HG03457 (cell line): Measurements from ENCODE around the gene PDGFRA.
"Not testable (repeated sequence)": the region's sequence is repeated elsewhere in the genome, so short reads cannot be mapped to it uniquely, and the experiment has no call there.

Experiments used
- ATAC-seq: cut with Tn5 transposase; IDR thresholded peaks from one replicate; pipeline ENCODE4 v1.9.1; 2021; ENCODE audit warnings: moderate number of reproducible peaks; ENCODE audit not compliant: unreplicated experiment

The PDGFRA gene

GRCh38 chr4:54317690-54318089 is 88.6 kb downstream of the PDGFRA start:
- ATAC-seq: no peak

- ATAC-seq: no peak
Observed at GRCh38 chr4:54318904-54319303, 89.8 kb downstream of the PDGFRA start.

GRCh38 chr4:54320826-54321685 is 92.0 kb downstream of the PDGFRA start:
- ATAC-seq: no peak

GRCh38 chr4:54322818-54323417 is 93.8 kb downstream of the PDGFRA start:
- ATAC-seq: peak; percentile 54

GRCh38 chr4:54330896-54331295 is 101.8 kb downstream of the PDGFRA start:
- no peak for ATAC-seq

GRCh38 chr4:54332542-54332941 is 103.4 kb downstream of the PDGFRA start:
- ATAC-seq: no peak

- ATAC-seq: no peak
Observed at GRCh38 chr4:54333657-54334056, 104.6 kb downstream of the PDGFRA start.

GRCh38 chr4:54334769-54335168 is 105.7 kb downstream of the PDGFRA start:
- not testable (repeated sequence) for ATAC-seq

GRCh38 chr4:54337009-54337408 is 107.9 kb downstream of the PDGFRA start:
- no peak for ATAC-seq

- ATAC-seq: not testable (repeated sequence)
Observed at GRCh38 chr4:54342067-54342466, 113.0 kb downstream of the PDGFRA start.
